GM12878 (cell line): ENCODE data around the gene ATF4.

Experiments used
- BCL3 ChIP-seq: IDR thresholded peaks from 2 replicates; pipeline ENCODE4 v1.6.1; 2011; ENCODE audit warnings: borderline replicate concordance, low read depth, mild to moderate bottlenecking, moderate library complexity, low read length; ENCODE audit not compliant: insufficient read depth, poor library complexity, severe bottlenecking
- CTCF ChIP-seq, 3 experiments: IDR thresholded peaks in 2 of 3; conservative IDR thresholded peaks in 1 of 3; 2 replicates each; pipeline ENCODE4 v1.5.1; 2011; ENCODE audit warnings: low read depth in 3 of 3, low read length in 3 of 3, mild to moderate bottlenecking in 3 of 3, control low read depth in 2 of 3, moderate library complexity in 2 of 3, inconsistent platforms in 1 of 3, mixed read lengths in 1 of 3; ENCODE audit not compliant: control insufficient read depth in 2 of 3, insufficient read depth in 1 of 3; ENCODE audit errors: extremely low read depth in 1 of 3
- EGR1 ChIP-seq, 2 experiments: IDR thresholded peaks; 1 replicate in 1 of 2; 2 replicates in 1 of 2; pipeline ENCODE4 v1.6.1; 2011 to 2012; ENCODE audit warnings: low read depth in 2 of 2, low read length in 2 of 2, borderline replicate concordance in 1 of 2, mild to moderate bottlenecking in 1 of 2, moderate library complexity in 1 of 2
- EZH2 ChIP-seq: IDR thresholded peaks from 2 replicates; pipeline ENCODE4 v1.6.1; 2012; ENCODE audit warnings: low read depth, mild to moderate bottlenecking, control low read depth, inconsistent platforms, low read length, borderline replicate concordance; ENCODE audit not compliant: control insufficient read depth
- HCFC1 ChIP-seq: fragments of 150-350 bp; IDR thresholded peaks from 2 replicates; pipeline ENCODE4 v1.6.1; 2014; ENCODE audit warnings: low read length
- HDAC6 ChIP-seq: fragments of 200-600 bp; sonication (generic); IDR thresholded peaks from one replicate; pipeline ENCODE4 v1.8.0; 2017; ENCODE audit warnings: antibody characterized with exemption; ENCODE audit not compliant: unreplicated experiment
- MAX ChIP-seq: IDR thresholded peaks from 2 replicates; pipeline ENCODE4 v1.6.1; 2012; ENCODE audit warnings: low read depth, low read length, improper control_type of control experiment
- POLR2A ChIP-seq: IDR thresholded peaks from 2 replicates; pipeline ENCODE4 v1.6.1; 2011; ENCODE audit warnings: low read depth, mild to moderate bottlenecking, low read length
- RAD21 ChIP-seq: IDR thresholded peaks from 2 replicates; pipeline ENCODE4 v1.6.1; 2011; ENCODE audit warnings: mild to moderate bottlenecking, low read depth, low read length, moderate library complexity; ENCODE audit not compliant: insufficient read depth
- SMAD1 ChIP-seq: fragments of 450-650 bp; IDR thresholded peaks from 2 replicates; pipeline ENCODE4 v1.6.1; 2018; ENCODE audit warnings: mild to moderate bottlenecking, low read depth; ENCODE audit not compliant: partially characterized antibody
- SMARCA5 ChIP-seq: fragments of 450-650 bp; IDR thresholded peaks from 2 replicates; pipeline ENCODE4 v1.6.1; 2017; ENCODE audit warnings: mild to moderate bottlenecking
- TBL1XR1 ChIP-seq: IDR thresholded peaks from 2 replicates; pipeline ENCODE4 v1.6.1; 2012; ENCODE audit warnings: low read depth, low read length, improper control_type of control experiment
- ZNF592 ChIP-seq: fragments of 450-650 bp; IDR thresholded peaks from 2 replicates; pipeline ENCODE4 v1.6.1; 2017; ENCODE audit warnings: mild to moderate bottlenecking, moderate library complexity

GRCh38 chr22:39526736-39527171, 6.4 kb downstream of the ATF4 start:
- TF ChIP-seq MAX (no peak), CTCF (IDR thresholded peaks at IDR 0.05 in 2 of 3, conservative IDR thresholded peaks at IDR 0.05 in 1 of 3; ENCODE audit: control insufficient read depth in 2 of 3, extremely low read depth in 1 of 3, insufficient read depth in 1 of 3, low read depth in 3 of 3, low read length in 3 of 3) (no peak), SMARCA5 (no peak), SMAD1 (no peak), TBL1XR1 (no peak), HCFC1 (no peak), HDAC6 (no peak), EZH2 (no peak), RAD21 (no peak), BCL3 (no peak), POLR2A (peak; percentile 56; the same call in 1 of the 2 replicates), EGR1 (IDR thresholded peaks at IDR 0.05; ENCODE audit: borderline replicate concordance in 1 of 2, low read depth in 2 of 2, low read length in 2 of 2) (no peak), ZNF592 (no peak)
